AG09309 (cell line): Measurements from ENCODE around the gene GPR68.

ENCODE experiments used
- DNase-seq: peaks from one replicate; pipeline ENCODE4 v3.0.0-alpha.2; 2010; ENCODE audit warnings: low read depth
- H3K4me3 ChIP-seq: 2 replicates; pipeline ENCODE4 v1.5.1; 2011; ENCODE audit warnings: mild to moderate bottlenecking, low read depth, low read length, moderate library complexity; ENCODE audit not compliant: control insufficient read depth
- CTCF ChIP-seq: IDR thresholded peaks from 2 replicates; pipeline ENCODE4 v1.5.1; 2011; ENCODE audit warnings: mild to moderate bottlenecking, low read depth, low read length, inconsistent platforms; ENCODE audit not compliant: insufficient read depth, control insufficient read depth; ENCODE audit errors: missing control alignments

GPR68 gene

DNA sequence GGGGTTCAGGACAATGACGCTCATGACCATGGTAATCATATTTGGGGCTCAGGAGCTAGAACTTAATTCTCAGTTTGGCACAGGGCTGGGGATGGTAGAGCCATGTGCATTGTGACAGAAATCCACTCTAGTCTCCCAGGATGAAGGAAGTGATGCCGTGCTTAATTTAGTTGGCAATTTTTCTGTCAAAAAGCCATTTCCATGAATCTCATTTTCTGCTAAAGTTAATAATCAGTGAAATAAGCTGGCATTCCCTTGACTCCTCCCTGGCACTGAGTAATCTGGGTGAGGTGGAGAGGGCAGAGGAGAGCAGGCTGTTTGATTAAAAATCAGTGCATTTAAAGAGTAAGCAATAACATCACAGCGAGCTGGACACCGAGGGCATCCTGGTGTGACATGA lies 45.0 kb upstream of the GPR68 start:
- no peak for DNase-seq
- no peak overlapping the region for H3K4me3 ChIP-seq

DNA sequence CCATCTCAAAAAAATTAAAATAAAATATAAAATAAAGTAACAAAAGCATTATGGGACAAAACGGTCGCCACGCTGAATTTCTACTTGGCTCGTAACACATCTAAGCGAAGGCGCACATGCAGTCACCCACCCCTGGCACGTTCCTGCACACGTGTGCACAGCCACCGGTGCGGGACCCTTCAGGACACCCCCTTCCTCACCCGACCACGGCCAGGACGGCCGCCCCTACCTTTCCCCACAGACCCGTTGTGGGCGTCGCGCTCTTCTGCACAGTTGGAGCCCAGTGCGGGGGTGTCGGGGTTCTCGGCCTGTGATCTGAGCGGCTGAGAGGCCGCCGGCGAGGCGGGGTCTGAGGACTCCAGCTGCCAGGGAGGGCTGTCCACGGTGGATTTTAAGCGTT lies 44.4 kb upstream of the GPR68 start:
- no peak for DNase-seq
- no peak overlapping the region for H3K4me3 ChIP-seq
- TF ChIP-seq CTCF, result no peak

More for the DNA sequence above, 45.0 kb upstream of the GPR68 start:
- TF ChIP-seq CTCF, result no peak

- no peak overlapping the region for H3K4me3 ChIP-seq
- TF ChIP-seq CTCF, result peak; percentile 82
- DNase-seq, result no peak
Observed at GRCh38 chr14:91286530-91286937, 42.0 kb upstream of the GPR68 start.

GRCh38 chr14:91284791-91285548 lies 40.5 kb upstream of the GPR68 start:
- peak; percentile 75 for DNase-seq
- H3K4me3 ChIP-seq, result no peak overlapping the region

GRCh38 chr14:91284146-91284790 lies 39.8 kb upstream of the GPR68 start:
- H3K4me3 ChIP-seq, result no peak overlapping the region
- DNase-seq, result peak; percentile 74
- TF ChIP-seq CTCF, result no peak

More at GRCh38 chr14:91284791-91285548, 40.5 kb upstream of the GPR68 start:
- no peak for TF ChIP-seq CTCF

DNA sequence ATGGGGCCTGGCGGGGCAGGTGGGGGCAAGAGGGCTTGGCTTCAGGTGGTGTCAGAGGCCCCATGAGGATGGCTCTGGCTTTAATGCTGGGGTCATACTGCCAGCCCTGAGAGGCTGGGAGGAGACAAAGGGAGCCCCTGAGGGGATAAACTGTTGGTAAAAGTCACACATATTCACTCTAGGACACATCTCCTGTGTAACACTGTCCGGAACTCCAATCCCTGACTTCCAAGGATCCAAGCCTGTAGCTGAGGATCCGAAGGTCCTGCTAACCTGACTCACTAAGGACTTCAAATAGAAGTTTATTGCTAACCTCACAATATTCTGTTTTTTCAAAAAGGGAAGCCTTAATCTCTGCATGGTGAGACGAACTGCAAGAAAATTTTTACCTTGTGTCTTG lies 39.2 kb upstream of the GPR68 start:
- DNase-seq, result no peak
- H3K4me3 ChIP-seq, result no peak overlapping the region; the same call in 1 of the 2 replicates
- no peak for TF ChIP-seq CTCF
